ENCODE results near the gene CDC20B. TPM values are rescaled to one million over a fixed set of nuclear protein-coding genes. Genes with fewer than 3 reads are reported as not detected.
"Not testable (repeated sequence)": the region's sequence is repeated elsewhere in the genome, so short reads cannot be mapped to it uniquely, and the experiment has no call there.

Gene CDC20B
- total RNA-seq, 6 donors from 2014 or later, result 0.09 to 5.5 (median 1.5) TPM

DNA sequence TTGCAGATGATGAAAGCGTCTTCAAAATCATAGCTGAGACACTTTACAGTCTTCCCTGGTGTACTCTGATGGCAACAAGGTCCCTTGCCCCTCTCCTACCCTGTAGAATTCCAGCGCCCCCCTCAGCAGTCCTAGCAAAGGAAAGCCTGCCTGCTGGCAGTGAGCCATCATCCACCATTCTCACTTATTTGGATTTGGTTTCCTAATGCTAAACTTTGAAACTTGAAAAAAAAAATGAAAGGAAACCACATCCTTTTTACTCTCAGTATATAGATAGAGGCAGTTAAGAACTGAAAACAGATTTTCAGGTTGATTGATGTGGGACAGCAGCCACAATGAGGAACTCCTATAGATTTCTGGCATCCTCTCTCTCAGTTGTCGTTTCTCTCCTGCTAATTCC, 70.6 kb downstream of the CDC20B start, which contains the start of gene GZMA:
GZMA (plus strand) TSS at position 299 of the 400 bp plus-strand sequence; CDS start at position 336, 37 bp downstream.
- peak within 1 kb of the TSS in 2 of 4 donors; percentile 8 to 30 for H3K4me3 ChIP-seq
- WGBS, 2 donors, result 34 to 36% methylated on average over 3 of the region's 3 CpGs
- ATAC-seq (ENCODE audit: low FRiP score in 2 of 2) (no peak), DNase-seq (no peak)
- no peaks in the 10 kb centered on the region for H3K27me3 ChIP-seq
- no peaks in the 10 kb centered on the region for H3K9me3 ChIP-seq
- H3K4me1 ChIP-seq, result no peaks in the 10 kb centered on the region
- no peak within 1 kb of the TSS for H3K27ac ChIP-seq
- TF ChIP-seq EP300 (IDR thresholded peaks at IDR 0.05) (no peak), POLR2AphosphoS5 (IDR thresholded peaks at IDR 0.05) (no peak), POLR2A (IDR thresholded peaks at IDR 0.05) (peak in 1 of 4 donors; percentile 19)
- TF ChIP-seq, protein P1, sequence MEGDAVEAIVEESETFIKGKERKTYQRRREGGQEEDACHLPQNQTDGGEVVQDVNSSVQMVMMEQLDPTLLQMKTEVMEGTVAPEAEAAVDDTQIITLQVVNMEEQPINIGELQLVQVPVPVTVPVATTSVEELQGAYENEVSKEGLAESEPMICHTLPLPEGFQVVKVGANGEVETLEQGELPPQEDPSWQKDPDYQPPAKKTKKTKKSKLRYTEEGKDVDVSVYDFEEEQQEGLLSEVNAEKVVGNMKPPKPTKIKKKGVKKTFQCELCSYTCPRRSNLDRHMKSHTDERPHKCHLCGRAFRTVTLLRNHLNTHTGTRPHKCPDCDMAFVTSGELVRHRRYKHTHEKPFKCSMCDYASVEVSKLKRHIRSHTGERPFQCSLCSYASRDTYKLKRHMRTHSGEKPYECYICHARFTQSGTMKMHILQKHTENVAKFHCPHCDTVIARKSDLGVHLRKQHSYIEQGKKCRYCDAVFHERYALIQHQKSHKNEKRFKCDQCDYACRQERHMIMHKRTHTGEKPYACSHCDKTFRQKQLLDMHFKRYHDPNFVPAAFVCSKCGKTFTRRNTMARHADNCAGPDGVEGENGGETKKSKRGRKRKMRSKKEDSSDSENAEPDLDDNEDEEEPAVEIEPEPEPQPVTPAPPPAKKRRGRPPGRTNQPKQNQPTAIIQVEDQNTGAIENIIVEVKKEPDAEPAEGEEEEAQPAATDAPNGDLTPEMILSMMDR (IDR thresholded peaks at IDR 0.05), result no peak
- no peaks in the 10 kb centered on the region for H3K36me3 ChIP-seq

DNA sequence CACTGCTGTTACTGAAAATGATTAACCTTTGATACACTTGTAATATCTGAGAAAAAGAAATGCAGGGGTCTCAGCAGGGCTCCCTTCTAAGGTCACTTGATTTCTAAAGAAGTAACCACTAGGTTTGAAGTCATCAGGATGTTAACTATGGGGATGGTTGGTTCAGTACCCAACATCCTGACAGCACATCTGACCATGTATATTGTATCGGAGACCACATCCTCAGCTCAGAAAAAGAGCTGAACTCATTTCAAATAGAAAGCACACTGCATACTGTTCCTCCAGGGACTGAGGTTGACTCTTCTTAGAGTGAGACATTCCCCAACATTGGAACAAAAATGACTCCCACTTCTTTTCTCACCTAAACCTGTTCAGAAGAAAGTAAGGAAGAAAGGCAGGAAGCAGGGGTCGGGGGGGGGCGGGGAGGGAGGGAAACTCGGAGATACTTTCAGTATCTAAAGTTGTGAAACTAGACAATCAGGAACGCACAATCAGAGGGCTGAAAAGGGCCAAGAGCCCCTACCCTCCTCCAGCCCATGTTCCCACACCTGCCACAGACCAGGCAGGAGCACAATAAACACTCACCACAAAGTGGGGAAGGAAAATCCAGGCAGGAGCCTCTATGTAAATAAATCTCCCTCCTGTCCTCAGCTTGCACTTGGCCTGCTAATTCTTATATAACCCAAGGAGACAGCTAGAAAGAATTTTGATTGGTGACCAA, 71.3 kb downstream of the CDC20B start:
- 39 to 46% methylated on average over 5 of the region's 5 CpGs for WGBS, 2 donors
- no peak overlapping the region for H3K27ac ChIP-seq

DNA sequence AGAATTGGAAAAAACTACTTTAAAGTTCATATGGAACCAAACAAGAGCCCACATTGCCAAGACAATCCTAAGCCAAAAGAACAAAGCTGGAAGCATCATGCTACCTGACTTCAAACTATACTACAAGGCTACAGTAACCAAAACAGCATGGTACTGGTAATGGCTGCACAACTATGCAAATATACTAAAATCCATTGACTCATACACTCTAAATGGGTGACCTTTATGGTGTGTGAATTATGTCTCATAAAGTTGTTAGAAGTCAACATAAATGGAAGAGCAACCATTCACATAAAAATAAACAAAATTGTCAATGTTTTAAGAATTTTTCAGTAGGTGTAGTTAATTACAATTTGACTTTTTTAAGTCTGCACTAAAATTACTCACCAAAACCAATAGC, 71.8 kb downstream of the CDC20B start:
- H3K4me1 ChIP-seq; H3K36me3 ChIP-seq; H3K4me3 ChIP-seq; ATAC-seq (ENCODE audit: low FRiP score in 2 of 2); H3K27me3 ChIP-seq; H3K27ac ChIP-seq; H3K9me3 ChIP-seq; DNase-seq: not testable (repeated sequence)

More for the DNA sequence above, 71.3 kb downstream of the CDC20B start:
- ATAC-seq (ENCODE audit: low FRiP score in 2 of 2), result no peak
- peaks cover 0 to 2% (median 0%) of the 10 kb centered on the region in 4 donors for H3K4me1 ChIP-seq
- no peaks in the 10 kb centered on the region for H3K27me3 ChIP-seq
- H3K4me3 ChIP-seq, result no peak overlapping the region
- H3K9me3 ChIP-seq, result no peaks in the 10 kb centered on the region
- DNase-seq, result no peak
- H3K36me3 ChIP-seq, result no peaks in the 10 kb centered on the region
- TF ChIP-seq EP300 (IDR thresholded peaks at IDR 0.05) (no peak), POLR2A (IDR thresholded peaks at IDR 0.05) (no peak), POLR2AphosphoS5 (IDR thresholded peaks at IDR 0.05) (no peak)
- TF ChIP-seq, protein P1 (IDR thresholded peaks at IDR 0.05), result no peak

DNA sequence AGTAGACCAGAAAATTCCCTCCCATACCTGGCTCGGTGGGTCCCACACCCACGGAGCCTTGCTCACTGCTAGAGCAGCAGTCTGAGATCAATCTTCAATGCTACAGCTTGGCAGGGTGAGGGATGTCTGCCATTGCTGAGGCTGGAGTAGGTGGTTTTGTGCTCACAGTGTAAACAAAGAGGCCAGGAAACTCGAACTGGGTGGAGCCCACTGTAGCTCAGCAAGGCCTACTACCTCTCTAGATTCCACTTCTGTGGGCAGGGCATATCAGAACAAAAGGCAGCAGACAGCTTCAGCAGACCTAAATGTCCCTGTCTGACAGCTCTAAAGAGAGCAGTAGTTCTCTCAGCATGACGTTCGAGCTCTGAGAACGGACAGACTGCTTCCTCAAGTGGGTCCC, 76.1 kb downstream of the CDC20B start:
- Histone ChIP-seq H3K4me3 (no peak overlapping the region), H3K4me1 (peaks cover 0 to 5% (median 0%) of the 10 kb centered on the region in 4 donors), H3K36me3 (no peaks in the 10 kb centered on the region), H3K27me3 (no peaks in the 10 kb centered on the region), H3K27ac (peak overlapping the region in 1 of 4 donors; percentile 52), H3K9me3 (no peaks in the 10 kb centered on the region)
- TF ChIP-seq POLR2A (IDR thresholded peaks at IDR 0.05) (peak in 1 of 4 donors; percentile 27), EP300 (IDR thresholded peaks at IDR 0.05) (no peak), POLR2AphosphoS5 (IDR thresholded peaks at IDR 0.05) (no peak)
- TF ChIP-seq, protein P1 (IDR thresholded peaks at IDR 0.05), result no peak
- 52 to 62% methylated on average over 3 to 6 of the region's 6 CpGs for WGBS, 2 donors
- ATAC-seq (ENCODE audit: low FRiP score in 2 of 2) (no peak), DNase-seq (no peak)

DNA sequence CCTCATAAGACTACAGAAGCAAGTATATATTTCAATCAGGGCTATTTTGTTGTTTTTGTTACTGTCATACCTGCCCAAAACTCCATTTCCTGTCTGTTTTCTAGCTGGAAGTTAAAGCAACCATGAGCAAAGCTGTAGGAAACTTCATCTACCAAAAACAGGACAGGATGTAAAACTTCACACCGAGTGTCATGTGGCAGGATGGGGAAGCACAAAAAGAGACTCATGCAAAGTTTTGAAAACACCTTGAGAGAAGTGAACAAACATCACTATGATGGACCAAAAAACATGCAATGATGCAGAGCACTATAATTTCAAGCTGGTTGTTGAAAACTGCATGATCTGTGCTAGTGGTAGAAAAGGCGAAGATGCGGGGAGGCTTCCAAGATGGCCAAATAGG, 76.8 kb downstream of the CDC20B start:
- H3K9me3 ChIP-seq, result no peaks in the 10 kb centered on the region
- ATAC-seq (ENCODE audit: low FRiP score in 2 of 2) (no peak), DNase-seq (no peak)
- TF ChIP-seq POLR2A (IDR thresholded peaks at IDR 0.05), result no peak
- TF ChIP-seq POLR2AphosphoS5 (IDR thresholded peaks at IDR 0.05), result no peak
- TF ChIP-seq EP300 (IDR thresholded peaks at IDR 0.05), result no peak
- TF ChIP-seq, protein P1 (IDR thresholded peaks at IDR 0.05), result no peak
- 71 to 94% methylated on average over 3 of the region's 3 CpGs for WGBS, 2 donors
- H3K4me1 ChIP-seq, result peaks cover 0 to 5% (median 0%) of the 10 kb centered on the region in 4 donors
- H3K4me3 ChIP-seq, result no peak overlapping the region
- no peaks in the 10 kb centered on the region for H3K27me3 ChIP-seq
- peak overlapping the region in 1 of 4 donors; percentile 52 for H3K27ac ChIP-seq
- no peaks in the 10 kb centered on the region for H3K36me3 ChIP-seq

DNA sequence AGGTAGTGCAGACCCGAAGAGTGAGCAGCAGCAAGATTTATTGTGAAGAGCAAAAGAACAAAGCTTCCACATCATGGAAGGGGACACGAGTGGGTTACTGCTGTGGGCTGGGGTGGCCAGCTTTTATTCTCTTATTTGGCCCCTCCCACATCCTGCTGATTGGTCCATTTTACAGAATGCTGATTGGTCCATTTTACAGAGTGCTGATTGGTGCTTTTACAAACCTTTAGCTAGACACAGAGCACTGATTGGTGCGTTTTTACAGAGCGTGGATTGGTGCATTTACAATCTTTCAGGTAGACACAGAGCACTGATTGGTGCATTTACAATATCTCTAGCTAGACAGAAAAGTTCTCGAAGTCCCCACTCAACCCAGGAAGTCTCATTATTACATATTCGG, 82.0 kb downstream of the CDC20B start:
- H3K27ac ChIP-seq; H3K36me3 ChIP-seq; H3K4me1 ChIP-seq; H3K4me3 ChIP-seq; H3K9me3 ChIP-seq; ATAC-seq (ENCODE audit: low FRiP score in 2 of 2); DNase-seq; H3K27me3 ChIP-seq: not testable (repeated sequence)
- 84 to 94% methylated on average over 6 of the region's 6 CpGs for WGBS, 2 donors

DNA sequence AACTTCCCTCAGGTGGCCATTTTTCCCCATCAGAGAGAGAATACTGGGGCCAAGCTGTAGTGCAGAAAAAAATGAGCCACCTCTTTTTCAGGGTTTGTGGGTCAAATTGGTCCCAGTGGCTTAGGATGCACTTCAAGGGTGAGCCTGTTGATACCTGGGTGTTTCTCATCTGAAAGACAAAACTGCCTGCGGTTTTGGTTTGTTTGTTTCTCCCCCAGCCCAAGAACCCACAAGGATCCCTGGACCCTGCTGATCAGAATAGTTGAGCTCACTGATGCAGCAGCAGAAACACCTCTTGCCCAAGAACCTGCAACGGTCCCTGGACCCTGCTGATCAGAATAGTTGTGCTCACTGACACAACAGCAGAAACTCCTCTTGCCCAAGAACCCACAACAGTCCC, 83.7 kb downstream of the CDC20B start:
- not testable (repeated sequence) for H3K9me3 ChIP-seq; H3K36me3 ChIP-seq; H3K27me3 ChIP-seq; H3K4me3 ChIP-seq; ATAC-seq (ENCODE audit: low FRiP score in 2 of 2); H3K27ac ChIP-seq; H3K4me1 ChIP-seq; DNase-seq
- WGBS, 2 donors, result 40 to 70% methylated on average over 1 to 2 of the region's 2 CpGs

Data from upper lobe of left lung (tissue), 6 donors.